ENCODE data around the gene NDST1.

NDST1 gene

GRCh38 chr5:150574818-150575547, 67.1 kb downstream of the NDST1 start:
- DNase-seq, result no peak

GRCh38 chr5:150575745-150576448, 68.0 kb downstream of the NDST1 start:
- no peak for DNase-seq

DNA sequence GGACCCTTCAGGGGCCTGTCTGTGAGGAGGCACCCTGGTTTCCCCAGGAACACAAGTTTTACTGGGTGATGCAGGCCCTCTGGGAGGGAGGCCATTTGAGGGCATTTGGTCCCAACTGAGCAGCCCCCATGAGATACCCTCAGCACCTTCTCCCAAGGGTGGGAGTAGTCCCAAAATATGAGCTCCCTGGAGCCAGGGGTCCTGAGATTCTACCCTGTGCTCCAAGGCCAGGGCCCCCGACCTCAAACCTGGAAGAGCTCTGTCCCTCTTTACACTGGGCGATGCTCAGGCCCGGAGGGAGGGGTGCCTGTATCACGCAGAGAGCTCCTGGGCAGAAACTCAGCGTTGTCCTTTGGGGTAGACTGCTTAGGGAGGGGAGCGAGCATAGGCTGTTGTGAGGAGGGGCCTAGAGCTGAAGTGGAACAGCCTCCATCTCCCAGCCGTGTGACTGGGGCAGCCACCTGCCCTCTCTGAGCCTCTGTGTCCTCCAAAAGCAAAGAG, 68.6 kb downstream of the NDST1 start:
- no peak for DNase-seq

GRCh38 chr5:150577378-150578139, 69.6 kb downstream of the NDST1 start:
- no peak for DNase-seq

DNA sequence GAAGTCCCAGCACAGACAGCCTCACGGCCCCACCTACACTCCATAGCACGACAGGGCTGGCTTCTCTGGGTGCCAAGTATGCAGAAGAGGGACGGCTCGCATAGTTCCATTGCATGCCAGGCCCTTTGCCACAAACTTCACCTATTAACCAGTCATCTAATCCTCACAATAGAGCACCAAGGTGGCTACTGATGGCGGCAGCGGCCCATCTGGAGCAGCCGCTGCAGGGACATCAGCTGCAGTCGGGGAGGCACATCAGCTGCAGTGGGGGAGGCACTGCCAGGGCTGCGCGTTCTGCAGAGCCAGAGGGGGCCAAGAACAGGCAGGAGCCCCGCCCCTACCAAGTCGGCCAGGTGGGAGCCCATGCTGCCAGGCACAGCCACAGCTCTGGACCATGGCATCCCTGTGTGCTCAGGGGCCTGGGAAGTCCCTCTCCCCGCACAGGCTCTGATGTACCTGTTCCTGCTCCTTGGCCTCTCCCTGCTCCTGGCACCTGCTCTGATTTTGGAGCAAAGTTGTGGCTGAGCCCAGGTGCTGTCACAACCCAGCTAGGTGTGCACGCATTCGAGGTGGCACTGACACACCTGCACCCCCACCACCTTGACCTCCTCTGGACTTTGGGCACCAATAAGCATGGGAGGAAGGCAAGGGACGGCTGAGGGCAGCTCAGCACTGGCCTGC, 71.0 kb downstream of the NDST1 start:
- no peak for DNase-seq

DNA sequence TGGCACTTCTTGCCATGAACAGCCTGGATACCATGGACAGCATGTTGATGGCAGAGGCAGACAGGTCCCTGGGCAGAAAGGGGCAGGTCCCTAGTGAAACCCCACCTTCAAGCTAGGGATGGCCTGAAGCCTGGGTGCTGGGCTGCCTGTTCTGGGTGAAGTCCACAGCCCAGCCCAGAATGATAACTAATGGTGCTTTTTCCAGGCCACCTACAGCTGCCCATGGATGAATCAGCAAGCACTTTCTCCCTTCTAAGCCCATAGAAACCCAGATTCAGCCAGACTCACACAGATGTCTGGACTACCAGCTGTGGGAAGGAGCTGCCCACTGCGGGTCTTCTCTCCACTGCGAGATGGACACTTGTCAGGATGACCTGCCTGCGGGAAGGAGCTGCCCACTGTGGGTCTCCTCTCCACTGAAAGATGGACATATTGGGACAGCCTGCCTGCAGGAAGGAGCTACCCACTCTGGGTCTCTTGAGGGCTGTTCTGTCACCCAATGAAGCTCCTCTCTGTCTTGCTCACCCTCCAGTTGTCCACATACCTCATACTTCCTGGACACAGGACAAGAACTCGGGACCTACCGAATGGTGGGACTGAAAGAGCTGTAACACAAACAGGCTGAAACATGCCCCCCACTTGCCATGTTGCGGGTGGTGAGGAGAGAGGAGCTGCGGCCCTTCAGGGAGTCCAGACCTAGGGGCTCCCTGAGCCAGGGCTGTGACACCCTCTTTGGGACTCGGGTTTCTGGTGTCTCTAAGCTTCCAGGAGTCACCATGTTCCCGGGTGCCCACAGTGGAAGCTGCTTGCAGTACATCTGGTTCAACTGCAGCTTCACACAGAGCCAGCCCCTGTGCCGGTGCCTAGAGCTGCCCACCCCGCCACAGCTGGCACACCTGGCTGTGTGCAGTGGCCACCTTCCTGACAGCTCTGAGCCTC, 71.8 kb downstream of the NDST1 start:
- no peak for DNase-seq

GRCh38 chr5:150580917-150581316, 73.0 kb downstream of the NDST1 start:
- no peak for DNase-seq

DNA sequence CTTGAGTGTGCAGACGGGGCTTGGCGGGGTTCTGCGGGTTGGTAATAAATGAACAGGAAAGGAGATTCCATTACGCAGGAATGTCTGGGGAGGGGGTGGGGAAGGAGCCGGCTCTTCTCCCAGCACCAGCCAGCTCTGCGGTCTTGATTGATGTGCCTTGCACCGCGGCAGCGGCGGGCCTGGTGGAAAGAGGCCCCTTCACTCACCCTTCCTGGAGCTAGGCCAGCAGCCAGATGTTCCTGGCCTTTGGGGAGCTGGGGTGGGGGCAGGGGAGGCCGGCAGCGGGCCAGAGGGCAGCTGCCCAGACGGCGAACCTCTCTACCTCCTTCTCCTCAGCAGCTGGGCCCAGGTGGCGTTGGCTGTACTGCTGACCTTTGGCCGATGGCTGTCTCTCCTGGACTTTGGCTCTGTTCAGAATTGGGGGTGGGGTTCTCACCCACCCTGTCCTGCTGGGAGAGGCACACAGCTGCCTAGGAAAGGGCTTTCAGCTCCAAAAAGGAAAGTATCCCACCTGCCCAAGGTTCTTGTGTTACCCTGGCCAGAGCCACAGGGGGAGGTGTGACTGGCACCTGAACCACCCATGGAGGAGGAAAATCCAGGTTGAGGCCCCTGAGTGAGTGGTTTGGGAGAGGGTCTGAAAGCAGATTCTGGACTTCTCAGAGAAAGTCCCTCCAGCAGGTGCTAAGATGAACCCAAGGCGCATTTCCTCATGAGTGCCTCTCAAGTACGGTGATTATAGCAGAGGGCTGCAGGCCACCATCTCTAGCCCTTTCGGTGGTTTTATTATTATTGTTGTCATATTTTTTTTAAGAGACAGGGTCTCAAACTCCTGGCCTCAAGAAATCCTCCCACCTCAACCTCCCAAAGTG, 74.5 kb downstream of the NDST1 start:
- DNase-seq, result no peak

DNA sequence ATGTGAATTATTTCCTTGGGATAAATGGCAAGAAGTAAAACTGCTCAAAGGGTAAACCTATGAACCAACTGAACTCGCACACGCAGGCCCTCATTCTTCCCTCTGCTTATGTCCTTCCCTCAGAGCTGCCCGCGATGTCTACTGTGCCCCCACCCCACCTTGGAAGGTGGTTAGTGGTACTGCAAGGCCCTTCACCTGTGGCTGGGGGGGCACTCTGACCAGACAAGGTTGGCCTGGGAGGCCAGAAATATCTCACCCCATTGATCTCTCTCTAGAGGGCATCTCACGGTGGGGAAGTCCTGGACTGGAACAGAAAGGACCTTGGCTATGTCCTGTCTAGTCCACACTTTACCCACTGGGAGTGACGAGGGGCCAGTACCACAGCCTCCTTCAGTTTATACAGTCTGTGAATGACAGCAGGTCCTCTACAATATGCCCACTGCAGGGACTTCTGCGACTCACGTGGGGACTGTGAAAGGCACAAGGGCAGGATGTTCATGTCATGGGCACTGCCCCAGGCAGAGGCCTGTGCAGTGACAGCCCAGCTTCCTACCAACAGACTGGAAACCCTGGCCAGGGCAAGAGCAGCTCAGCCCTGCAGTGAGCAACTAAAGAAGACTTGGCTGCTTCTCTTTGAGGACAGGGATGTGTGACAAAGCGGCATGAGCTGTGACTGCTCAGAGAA, 75.8 kb downstream of the NDST1 start:
- no peak for DNase-seq

DNA sequence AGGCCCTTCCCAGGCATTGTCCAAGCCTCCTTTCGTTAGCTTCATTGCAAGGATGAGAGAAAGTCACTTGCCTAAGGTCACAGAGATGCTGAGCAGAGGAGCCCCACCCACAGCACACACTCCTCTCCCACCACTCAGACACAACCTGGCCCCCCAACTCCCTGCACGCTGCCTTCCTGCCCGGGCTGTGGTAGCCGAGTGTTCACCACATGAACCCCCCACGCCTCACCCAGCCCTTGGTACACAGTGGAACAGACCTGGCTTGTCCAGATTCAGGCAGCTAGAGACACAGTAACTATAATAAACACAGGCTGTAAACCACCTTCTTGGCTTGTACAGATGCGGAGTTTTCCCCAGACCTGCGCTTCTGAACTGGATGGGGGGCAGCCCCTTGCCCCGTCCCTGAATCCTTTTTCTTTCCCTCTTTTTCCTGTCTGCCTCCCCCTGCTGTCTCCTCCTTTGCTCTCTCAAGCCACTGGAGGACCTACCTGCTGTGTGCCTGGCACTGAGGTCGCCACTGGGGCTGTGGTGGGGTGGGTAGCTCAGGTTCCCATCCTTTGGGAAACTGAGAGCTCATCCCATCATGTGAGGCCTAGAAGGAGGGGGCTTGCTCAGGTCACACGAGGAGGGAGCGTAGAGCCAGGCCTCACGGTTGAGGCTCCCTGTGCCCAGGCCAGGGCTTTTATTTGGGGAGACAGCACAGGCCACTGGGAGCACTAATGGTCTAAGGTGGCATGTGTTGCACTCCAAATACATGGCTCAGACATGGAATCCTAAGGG, 76.8 kb downstream of the NDST1 start:
- DNase-seq, result no peak

- no peak for DNase-seq
Observed at GRCh38 chr5:150585781-150586341, 77.9 kb downstream of the NDST1 start.

DNA sequence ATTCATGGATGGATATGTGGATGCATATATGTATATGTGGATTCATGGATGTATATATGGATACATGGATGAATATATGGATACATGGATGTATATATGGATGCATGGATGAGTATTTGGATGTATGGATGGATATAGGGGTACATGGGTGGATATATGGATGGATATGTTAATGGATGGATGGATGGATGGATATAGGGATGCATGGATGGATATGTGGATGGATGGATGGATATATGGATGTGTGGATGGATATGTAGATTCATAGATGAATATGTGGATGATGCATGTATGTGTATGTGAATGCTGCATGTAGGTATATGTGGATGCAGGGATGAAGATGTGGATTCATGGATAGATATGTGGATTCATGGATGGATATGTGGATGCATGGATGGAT, 79.1 kb downstream of the NDST1 start:
- DNase-seq, result no peak

DNA sequence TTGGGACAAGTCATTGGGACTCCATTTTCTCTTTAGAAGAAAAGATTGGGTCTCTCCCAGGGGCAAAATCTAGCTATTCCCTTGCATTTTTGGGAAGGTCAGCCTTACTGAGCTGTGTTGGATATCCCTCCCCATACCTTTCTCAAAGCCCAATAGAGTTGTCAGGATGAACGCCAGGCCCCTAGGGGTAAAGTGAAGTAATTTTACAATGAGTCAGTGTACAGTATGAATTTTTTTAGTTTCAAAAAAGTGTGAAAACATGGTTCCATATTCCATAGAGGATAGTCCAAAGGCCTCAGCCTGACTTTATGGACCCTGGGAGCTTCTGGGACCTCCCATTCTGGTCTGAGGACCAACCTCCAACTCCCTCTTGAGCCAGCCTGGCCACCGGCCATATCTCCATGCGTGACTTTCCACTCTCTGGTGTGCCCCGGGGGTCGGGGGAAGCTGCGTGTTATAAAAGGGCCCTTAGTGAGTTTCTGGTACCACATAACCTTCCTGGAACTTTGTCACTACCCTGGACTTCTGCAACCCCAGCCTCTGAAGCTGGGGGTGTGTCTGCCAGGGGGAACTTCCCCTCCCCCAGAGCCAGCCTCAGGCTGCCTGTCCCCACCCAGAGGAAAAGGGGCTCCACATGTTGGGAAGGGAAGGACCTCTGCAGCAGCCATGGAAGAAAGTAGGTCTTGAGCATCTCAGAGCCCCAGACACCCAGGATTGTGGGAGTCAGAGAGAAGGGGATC, 80.1 kb downstream of the NDST1 start:
- no peak for DNase-seq

DNA sequence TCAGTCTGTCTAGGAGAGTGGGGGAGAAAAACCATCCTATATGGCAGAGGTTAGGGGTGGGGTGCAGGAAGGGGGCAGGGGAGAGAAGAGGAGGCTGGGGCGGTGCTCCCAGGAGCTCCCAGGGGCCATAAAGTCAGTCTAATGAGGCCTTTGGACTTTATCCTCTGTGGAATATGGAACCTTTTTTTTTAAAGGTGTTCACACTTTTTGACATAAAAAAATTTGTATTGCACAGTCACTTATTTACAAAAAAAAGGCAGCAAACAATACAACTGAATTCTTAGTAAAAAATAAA, 80.6 kb downstream of the NDST1 start:
- DNase-seq, result no peak

GRCh38 chr5:150589862-150590601, 82.1 kb downstream of the NDST1 start:
- DNase-seq, result no peak

DNA sequence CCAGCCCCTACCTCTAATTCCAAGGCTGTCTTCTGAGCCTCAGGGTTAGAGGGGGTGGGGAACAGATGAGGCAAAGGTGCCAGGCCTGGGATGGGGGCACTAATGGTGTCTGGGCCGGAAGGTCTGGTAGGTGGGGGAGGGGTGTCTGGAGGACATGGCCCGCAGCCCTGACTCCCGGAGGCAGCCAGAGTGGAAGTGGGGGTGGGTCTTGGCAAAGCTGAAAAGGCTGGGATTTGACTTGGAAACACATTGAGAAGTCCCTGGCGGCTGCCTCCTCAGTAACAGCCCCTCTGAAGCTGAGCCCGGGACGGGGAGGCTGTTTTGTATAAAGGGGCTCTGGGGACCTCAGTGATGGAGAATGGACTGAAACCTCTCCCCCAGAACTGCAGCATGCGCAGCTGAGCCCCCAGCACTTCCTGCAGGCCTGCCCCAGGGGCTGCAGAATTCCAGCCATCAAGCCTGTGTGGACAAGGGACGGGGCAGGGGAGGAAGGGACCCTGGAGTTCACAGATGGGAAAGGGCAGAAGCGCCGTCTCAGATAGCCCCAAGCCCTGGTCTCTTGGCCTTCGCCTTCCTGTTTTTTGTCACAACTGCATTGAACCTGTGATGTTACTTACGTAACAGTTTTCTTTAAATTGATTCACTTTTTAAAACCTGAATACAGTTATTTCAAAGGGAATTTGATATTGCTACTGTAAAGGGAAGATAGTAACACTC, 83.2 kb downstream of the NDST1 start:
- no peak for DNase-seq

DNA sequence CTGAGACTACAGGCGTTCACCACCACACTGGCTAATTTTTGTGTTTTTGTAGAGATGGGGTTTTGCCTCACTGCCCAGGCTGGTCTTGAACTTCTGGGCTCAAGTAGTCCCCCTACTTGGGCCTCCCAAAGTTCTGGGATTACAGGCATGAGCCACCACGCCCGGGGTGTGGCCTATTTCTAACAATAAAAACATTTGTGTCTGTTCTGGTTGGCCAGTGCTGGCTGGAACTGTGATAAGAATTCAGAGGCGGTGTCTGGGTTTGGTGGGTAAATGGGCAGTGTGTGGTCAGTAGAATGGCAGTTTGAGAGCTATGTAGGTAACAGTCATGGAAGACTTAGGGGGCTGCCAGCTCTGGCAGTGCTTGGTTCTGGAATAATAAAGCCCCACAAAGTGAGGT, 85.7 kb downstream of the NDST1 start:
- DNase-seq, result no peak

Data from inflammatory macrophage treated with lipopolysaccharide for 4 hours (primary cell).